Spleen (tissue), 7 donors: ENCODE data around the gene CROT.

ENCODE experiments used
- POLR2A ChIP-seq, 3 donors: fragments of 450-650 bp; IDR thresholded peaks; one replicate each; pipeline ENCODE4 v1.5.1; 2017; ENCODE audit warnings: antibody characterized with exemption in 3 of 3, mild to moderate bottlenecking in 1 of 3
- POLR2AphosphoS5 ChIP-seq, 3 donors: sonication (generic); formaldehyde crosslinking; IDR thresholded peaks; one replicate each; pipeline ENCODE4 v1.5.1; 2017; ENCODE audit warnings: antibody characterized with exemption in 3 of 3
- TF ChIP-seq, protein P1 (sequence below), 11 experiments: fragments of 200-600 bp in 7 of 11; fragments of 450-650 bp in 4 of 11; sonication (generic) in 4 of 11; IDR thresholded peaks in 8 of 11; conservative IDR thresholded peaks in 3 of 11; 1 replicate in 7 of 11; 2 replicates in 4 of 11; pipeline versions ENCODE4 v1.4.0 to v1.8.0; 2016 to 2021; ENCODE audit warnings: antibody characterized with exemption in 11 of 11, inconsistent platforms in 4 of 11, mild to moderate bottlenecking in 1 of 11
- donor health status: DM: no; HTN: no; CAD: no; lungs with moderate emphysema.
- donor health status: DM: no; HTN: no; CAD: no.
- donor health status: DM: no; HTN: no; CAD: no.

DNA sequence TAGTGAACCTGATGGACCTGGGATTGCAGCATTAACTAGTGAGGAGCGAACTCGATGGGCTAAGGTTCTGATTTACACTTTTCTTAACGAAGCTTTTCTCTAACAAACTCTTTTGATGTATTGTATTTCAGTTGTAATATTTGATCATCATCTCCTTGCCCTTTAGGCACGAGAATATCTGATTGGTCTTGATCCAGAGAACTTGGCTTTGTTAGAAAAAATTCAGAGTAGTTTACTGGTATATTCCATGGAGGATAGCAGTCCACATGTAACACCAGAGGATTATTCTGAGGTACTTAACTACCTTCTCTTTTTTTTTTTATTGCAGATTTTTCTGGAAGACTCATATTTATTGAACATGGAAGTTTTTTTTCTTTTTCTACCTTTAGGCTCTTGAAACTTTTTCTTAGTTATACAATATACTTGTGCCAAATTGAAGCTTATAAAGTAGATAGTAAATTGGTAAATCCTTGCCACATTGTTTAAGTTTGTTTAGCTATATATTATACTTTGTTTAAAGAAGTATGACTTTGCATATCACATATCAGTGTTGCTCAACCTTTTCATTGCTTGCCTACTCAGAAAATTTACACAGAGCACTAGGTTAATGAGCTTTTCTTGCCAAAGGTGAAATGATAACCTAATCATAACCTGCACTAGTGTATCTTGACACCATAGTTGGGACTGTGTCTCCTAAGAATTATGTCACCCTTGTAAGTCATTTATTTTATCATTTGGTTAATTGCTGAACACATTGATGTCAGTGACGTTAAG is 30.4 kb downstream of the CROT start:
- TF ChIP-seq, protein P1, sequence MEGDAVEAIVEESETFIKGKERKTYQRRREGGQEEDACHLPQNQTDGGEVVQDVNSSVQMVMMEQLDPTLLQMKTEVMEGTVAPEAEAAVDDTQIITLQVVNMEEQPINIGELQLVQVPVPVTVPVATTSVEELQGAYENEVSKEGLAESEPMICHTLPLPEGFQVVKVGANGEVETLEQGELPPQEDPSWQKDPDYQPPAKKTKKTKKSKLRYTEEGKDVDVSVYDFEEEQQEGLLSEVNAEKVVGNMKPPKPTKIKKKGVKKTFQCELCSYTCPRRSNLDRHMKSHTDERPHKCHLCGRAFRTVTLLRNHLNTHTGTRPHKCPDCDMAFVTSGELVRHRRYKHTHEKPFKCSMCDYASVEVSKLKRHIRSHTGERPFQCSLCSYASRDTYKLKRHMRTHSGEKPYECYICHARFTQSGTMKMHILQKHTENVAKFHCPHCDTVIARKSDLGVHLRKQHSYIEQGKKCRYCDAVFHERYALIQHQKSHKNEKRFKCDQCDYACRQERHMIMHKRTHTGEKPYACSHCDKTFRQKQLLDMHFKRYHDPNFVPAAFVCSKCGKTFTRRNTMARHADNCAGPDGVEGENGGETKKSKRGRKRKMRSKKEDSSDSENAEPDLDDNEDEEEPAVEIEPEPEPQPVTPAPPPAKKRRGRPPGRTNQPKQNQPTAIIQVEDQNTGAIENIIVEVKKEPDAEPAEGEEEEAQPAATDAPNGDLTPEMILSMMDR (IDR thresholded peaks at IDR 0.05 in 8 of 11, conservative IDR thresholded peaks at IDR 0.05 in 3 of 11) = no peak
- no peak for TF ChIP-seq POLR2A (IDR thresholded peaks at IDR 0.05)
- TF ChIP-seq POLR2AphosphoS5 (IDR thresholded peaks at IDR 0.05) = no peak
